ENCODE data around the gene SPEN.

Gene SPEN

DNA sequence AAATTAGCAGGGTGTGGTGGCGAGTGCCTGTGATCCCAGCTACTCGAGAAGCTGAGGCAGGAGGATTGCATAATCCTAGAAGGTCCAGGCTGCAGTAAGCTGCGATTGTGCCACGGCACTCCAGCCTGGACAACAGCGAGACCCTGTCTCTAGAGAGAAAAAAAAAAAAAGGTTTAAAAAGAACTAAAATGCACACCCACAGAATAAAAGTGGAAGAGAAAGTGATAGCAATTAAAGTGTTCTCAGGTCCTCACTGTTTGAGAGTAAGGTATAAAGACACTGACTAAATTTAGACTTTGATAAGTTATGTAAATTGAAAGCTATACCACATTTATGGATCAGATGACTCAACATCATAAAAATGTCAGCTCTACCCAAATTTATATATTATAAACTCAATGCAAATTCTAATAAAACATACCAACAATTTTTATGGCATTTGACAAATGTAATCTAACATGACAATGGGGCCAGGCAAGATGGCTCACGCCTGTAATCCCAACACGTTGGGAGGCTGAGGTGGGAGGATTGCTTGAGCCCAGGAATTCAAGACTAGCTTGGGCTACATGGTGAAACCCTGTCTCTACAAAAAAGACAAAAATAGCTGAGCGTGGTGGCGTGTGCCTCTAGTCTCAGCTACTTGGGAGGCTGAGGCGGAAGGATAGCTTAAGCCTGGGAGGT, 116.6 kb downstream of the SPEN start:
- Mint-ChIP-seq H3K4me3 (no peak overlapping the region), H3K27me3 (ENCODE audit: low read depth, poor library complexity) (peaks cover 8% of the 10 kb centered on the region), H3K9me3 (peaks cover 10% of the 10 kb centered on the region), H3K27ac (no peak overlapping the region), H3K36me3 (ENCODE audit: low read depth) (peaks cover 44% of the 10 kb centered on the region), H3K4me1 (peaks cover 40% of the 10 kb centered on the region)
- no peak for DNase-seq
- TF ChIP-seq, protein P1, sequence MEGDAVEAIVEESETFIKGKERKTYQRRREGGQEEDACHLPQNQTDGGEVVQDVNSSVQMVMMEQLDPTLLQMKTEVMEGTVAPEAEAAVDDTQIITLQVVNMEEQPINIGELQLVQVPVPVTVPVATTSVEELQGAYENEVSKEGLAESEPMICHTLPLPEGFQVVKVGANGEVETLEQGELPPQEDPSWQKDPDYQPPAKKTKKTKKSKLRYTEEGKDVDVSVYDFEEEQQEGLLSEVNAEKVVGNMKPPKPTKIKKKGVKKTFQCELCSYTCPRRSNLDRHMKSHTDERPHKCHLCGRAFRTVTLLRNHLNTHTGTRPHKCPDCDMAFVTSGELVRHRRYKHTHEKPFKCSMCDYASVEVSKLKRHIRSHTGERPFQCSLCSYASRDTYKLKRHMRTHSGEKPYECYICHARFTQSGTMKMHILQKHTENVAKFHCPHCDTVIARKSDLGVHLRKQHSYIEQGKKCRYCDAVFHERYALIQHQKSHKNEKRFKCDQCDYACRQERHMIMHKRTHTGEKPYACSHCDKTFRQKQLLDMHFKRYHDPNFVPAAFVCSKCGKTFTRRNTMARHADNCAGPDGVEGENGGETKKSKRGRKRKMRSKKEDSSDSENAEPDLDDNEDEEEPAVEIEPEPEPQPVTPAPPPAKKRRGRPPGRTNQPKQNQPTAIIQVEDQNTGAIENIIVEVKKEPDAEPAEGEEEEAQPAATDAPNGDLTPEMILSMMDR (IDR thresholded peaks at IDR 0.05): no peak

GRCh38 chr1:15965228-15965767, 117.8 kb downstream of the SPEN start:
- TF ChIP-seq, protein P1 (IDR thresholded peaks at IDR 0.05): no peak
- Mint-ChIP-seq H3K27ac (peak overlapping the region; percentile 9), H3K9me3 (peaks cover 20% of the 10 kb centered on the region), H3K27me3 (ENCODE audit: low read depth, poor library complexity) (peaks cover 13% of the 10 kb centered on the region), H3K36me3 (ENCODE audit: low read depth) (peaks cover 55% of the 10 kb centered on the region), H3K4me1 (peaks cover 32% of the 10 kb centered on the region), H3K4me3 (no peak overlapping the region)
- DNase-seq: no peak

DNA sequence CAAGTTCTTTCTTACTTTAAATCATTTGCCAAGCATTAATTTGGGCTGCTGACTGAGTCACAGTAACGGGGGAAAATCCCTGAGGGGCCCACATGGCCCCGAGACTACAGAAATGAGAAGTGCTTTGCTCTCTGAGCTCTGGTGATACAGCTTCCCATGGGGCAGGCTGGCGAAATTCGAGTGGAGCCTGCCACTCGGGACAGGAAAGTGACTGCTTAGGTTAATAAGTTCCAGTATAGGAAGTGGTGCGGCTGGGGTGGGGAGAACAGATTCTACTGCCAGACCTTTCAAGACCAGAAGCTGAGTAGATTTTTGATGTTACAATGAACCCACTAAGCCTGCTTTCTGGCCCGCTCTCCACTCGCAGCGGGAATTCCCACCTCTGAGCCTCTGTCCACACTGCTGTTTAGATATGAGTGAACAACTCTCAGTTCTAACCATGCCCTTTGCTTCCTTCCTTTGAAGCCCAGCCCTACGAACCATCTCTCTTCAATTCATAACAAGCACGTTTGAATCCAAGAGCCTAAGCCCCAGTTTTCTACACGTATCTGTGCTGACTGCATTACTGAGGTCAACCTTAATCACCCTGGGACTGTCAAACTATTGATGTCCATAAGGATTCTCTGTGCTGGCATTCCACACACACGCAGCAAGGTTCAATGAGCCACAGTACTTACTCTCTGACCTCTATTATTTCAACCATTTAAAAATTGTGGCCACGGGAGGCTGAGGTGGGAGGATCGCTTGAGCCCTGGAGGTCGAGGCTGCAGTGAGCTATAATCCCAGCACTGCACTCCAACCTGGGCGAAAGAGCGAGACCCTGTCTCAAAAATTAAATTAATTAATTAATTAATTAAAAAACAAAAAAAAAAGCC, 118.8 kb downstream of the SPEN start:
- Mint-ChIP-seq H3K9me3 (peaks cover 28% of the 10 kb centered on the region), H3K4me1 (peaks cover 23% of the 10 kb centered on the region), H3K36me3 (ENCODE audit: low read depth) (peaks cover 65% of the 10 kb centered on the region), H3K27ac (no peak overlapping the region), H3K27me3 (ENCODE audit: low read depth, poor library complexity) (peaks cover 13% of the 10 kb centered on the region), H3K4me3 (no peak overlapping the region)
- no peak for DNase-seq
- TF ChIP-seq, protein P1 (IDR thresholded peaks at IDR 0.05): no peak

- Mint-ChIP-seq H3K9me3 (peaks cover 28% of the 10 kb centered on the region), H3K4me3 (no peak overlapping the region), H3K27ac (no peak overlapping the region), H3K4me1 (peaks cover 17% of the 10 kb centered on the region), H3K36me3 (ENCODE audit: low read depth) (peaks cover 69% of the 10 kb centered on the region), H3K27me3 (ENCODE audit: low read depth, poor library complexity) (peaks cover 9% of the 10 kb centered on the region)
- no peak for DNase-seq
- TF ChIP-seq, protein P1 (IDR thresholded peaks at IDR 0.05): no peak
Observed at GRCh38 chr1:15966956-15967344, 119.4 kb downstream of the SPEN start.

DNA sequence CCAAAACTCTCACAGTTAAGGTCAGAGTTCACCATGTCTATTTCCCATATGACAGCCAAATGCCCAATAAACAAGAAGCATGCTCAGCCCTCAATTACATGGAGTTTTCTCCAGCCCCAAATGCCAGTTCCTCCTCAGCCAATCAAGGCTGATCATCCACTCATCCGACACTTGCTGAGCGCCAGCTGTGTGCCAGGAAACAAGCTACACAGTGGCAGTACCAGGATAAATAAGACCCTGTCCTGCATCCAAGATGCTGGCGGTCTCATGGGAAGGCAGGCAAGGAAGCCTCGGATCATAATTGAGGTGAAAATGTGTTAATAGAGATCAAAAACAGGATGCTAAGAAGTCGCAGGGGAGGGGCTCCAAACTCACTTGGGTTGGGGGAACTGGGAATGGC, 120.7 kb downstream of the SPEN start:
- Mint-ChIP-seq H3K27me3 (ENCODE audit: low read depth, poor library complexity) (peaks cover 11% of the 10 kb centered on the region), H3K4me1 (peaks cover 17% of the 10 kb centered on the region), H3K4me3 (no peak overlapping the region), H3K36me3 (ENCODE audit: low read depth) (peaks cover 81% of the 10 kb centered on the region), H3K9me3 (peaks cover 28% of the 10 kb centered on the region), H3K27ac (no peak overlapping the region)
- TF ChIP-seq, protein P1 (IDR thresholded peaks at IDR 0.05): no peak
- DNase-seq: no peak

Data from nephron progenitor cell (in vitro differentiated cells).